Esophagus (tissue), 2 donors: ENCODE measurements around the gene TFIP11. TPM values are rescaled to one million over a fixed set of nuclear protein-coding genes. Genes with fewer than 3 reads are reported as not detected.

Source experiments
- H3K27ac ChIP-seq, 2 donors: one replicate each; pipeline ENCODE4 v1.5.1; 2013; ENCODE audit warnings: low read depth in 2 of 2, mild to moderate bottlenecking in 2 of 2, inconsistent platforms in 1 of 2, low read length in 1 of 2, moderate library complexity in 1 of 2
- H3K27me3 ChIP-seq, 2 donors: one replicate each; pipeline ENCODE4 v1.6.1; 2013; ENCODE audit warnings: low read length in 2 of 2, control low read depth in 1 of 2, mild to moderate bottlenecking in 1 of 2; ENCODE audit not compliant: insufficient read depth in 2 of 2, control insufficient read depth in 1 of 2
- H3K36me3 ChIP-seq, 2 donors: one replicate each; pipeline ENCODE4 v1.6.1; 2013; ENCODE audit warnings: low read length in 1 of 2; ENCODE audit not compliant: control insufficient read depth in 2 of 2, insufficient read depth in 2 of 2
- H3K4me1 ChIP-seq, 2 donors: one replicate each; pipeline ENCODE4 v1.6.1; 2013; ENCODE audit warnings: low read length in 1 of 2; ENCODE audit not compliant: control insufficient read depth in 2 of 2, insufficient read depth in 2 of 2
- H3K4me3 ChIP-seq, 2 donors: one replicate each; pipeline ENCODE4 v1.5.1; 2013; ENCODE audit warnings: low read length in 2 of 2, mild to moderate bottlenecking in 2 of 2, low read depth in 1 of 2, moderate library complexity in 1 of 2
- H3K9me3 ChIP-seq, 2 donors: one replicate each; pipeline ENCODE4 v1.6.1; 2013; ENCODE audit warnings: mild to moderate bottlenecking in 2 of 2, low read depth in 1 of 2, low read length in 1 of 2, moderate library complexity in 1 of 2; ENCODE audit not compliant: control insufficient read depth in 2 of 2, insufficient read depth in 1 of 2
- WGBS, 2 donors: extraction: QIAGEN DNeasy Blood & Tissue Kit; methylation state at CpG; one replicate each; pipeline ENCODE4 v1.1.7; 2013; 5-methylcytosine and 5-hydroxymethylcytosine counted together
- polyA plus RNA-seq, 2 donors: library from polyadenylated mRNA; stranded (reverse); fragments of 200-250 nt; gene quantifications; one replicate each; pipeline ENCODE4 v1.2.3, GENCODE V29; 2013
- donor health status: healthy with polysubstance abuse.
- donor health status: Bipolar disorder and iron deficiency.

Gene TFIP11
- polyA plus RNA-seq, 2 donors: 19.7 to 21.5 TPM

DNA sequence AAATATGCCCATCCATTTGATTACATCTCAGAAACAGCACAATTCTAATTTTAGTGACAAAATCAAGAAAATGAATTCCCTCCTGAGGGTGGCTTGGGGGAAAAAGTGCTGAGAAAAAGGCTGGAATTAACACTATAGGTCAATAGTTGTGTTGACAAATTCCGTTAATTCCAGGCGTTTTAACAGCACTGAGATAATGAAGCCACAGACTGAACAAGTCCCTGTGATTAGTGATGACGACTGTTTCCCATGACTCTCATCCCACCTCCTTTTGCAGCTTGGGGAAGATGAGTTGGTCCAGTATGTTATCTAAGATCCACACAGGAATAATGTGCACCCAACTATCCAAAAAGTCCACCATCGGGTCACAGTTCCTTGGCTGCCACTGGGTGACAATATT is 15.8 kb downstream of the TFIP11 start:
- Histone ChIP-seq H3K27me3 (no peaks in the 10 kb centered on the region), H3K36me3 (peaks cover 25 to 39% of the 10 kb centered on the region in 2 donors), H3K9me3 (no peaks in the 10 kb centered on the region), H3K4me3 (no peak overlapping the region), H3K27ac (no peak overlapping the region), H3K4me1 (peaks cover 0 to 3% of the 10 kb centered on the region in 2 donors)
- WGBS, 2 donors: 79 to 84% methylated on average over 4 of the region's 4 CpGs

DNA sequence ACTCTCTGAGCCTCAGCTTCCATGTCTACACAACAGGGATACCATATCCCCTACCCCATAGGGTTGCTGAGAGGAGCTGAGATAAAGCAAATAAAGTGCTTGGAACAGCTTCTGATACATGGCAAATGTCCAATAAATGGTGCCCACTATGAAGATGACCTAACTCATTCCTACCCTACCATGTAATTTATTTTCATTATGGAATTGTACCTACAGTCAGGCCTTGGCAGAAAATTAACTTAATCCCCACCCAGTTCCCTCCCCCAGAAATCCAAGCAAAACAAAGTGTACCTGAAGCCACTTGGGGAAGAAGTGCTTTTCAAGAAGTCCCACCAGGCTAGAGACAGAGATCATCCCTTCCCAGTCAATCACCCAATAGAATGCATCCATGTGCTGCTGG is 17.8 kb downstream of the TFIP11 start:
- Histone ChIP-seq H3K4me1 (peaks cover 0 to 3% of the 10 kb centered on the region in 2 donors), H3K27ac (peak overlapping the region in 1 of 2 donors; percentile 71), H3K36me3 (peaks cover 25 to 43% of the 10 kb centered on the region in 2 donors), H3K4me3 (no peak overlapping the region), H3K27me3 (no peaks in the 10 kb centered on the region), H3K9me3 (no peaks in the 10 kb centered on the region)

DNA sequence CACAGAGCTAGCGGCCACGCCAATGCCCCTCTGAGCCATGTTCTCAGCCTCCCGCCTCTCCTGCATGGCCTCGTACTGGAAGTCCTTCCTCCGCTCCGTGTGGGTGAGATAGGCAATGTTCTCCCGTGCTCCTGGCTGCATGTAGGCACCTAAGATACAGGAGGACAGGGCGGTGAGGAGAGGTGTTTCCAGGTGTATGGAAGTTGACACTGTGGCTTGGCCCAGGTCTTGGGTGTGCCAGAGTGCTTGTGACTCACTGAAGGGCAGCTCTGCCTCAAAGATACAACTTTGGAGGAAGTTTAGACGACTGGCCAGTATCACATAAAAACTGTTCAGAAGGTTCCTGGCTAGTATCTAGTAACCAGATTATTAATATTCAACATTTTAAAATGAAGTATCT is 20.1 kb downstream of the TFIP11 start:
- H3K36me3 ChIP-seq: peaks cover 28 to 41% of the 10 kb centered on the region in 2 donors

DNA sequence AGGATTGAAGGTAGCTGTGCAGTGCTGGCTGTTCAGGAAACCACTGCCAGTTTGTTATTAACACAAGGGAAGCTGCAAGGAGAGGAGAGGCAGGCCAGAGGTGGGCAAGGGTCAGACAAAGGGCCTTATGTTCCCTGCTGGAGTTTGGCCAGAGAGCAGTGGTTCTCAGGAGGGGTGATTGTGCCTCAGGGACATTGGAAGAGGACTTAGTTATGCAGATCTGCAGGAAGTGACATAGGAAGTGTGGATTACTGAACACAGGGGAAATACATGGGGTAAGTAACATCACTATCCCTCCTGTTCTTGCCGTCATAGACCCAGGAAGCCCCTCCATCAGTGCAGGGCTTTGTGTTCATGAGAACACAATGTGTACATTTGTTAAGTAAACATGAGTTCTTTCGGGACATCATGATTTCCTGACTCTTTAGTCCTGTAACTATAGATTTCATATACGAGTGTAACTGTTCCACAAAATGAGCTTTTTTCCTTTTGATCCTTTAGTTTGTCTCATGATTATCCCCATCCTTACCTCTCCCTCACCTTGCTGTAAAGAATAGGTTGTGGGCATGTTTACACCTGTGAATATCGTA is 22.7 kb downstream of the TFIP11 start:
- Histone ChIP-seq H3K9me3 (no peaks in the 10 kb centered on the region), H3K36me3 (peaks cover 12 to 24% of the 10 kb centered on the region in 2 donors), H3K27me3 (no peaks in the 10 kb centered on the region), H3K4me3 (no peak overlapping the region), H3K4me1 (peaks cover 0 to 3% of the 10 kb centered on the region in 2 donors), H3K27ac (no peak overlapping the region)
- 71 to 77% methylated on average over 4 of the region's 4 CpGs for WGBS, 2 donors

More for the DNA sequence above, 20.1 kb downstream of the TFIP11 start:
- 84 to 85% methylated on average over 9 of the region's 9 CpGs for WGBS, 2 donors
- peak overlapping the region; percentile 79 to 83 for H3K27ac ChIP-seq
- H3K9me3 ChIP-seq: no peaks in the 10 kb centered on the region
- no peaks in the 10 kb centered on the region for H3K27me3 ChIP-seq
- no peak overlapping the region for H3K4me3 ChIP-seq
- H3K4me1 ChIP-seq: peaks cover 0 to 3% of the 10 kb centered on the region in 2 donors

DNA sequence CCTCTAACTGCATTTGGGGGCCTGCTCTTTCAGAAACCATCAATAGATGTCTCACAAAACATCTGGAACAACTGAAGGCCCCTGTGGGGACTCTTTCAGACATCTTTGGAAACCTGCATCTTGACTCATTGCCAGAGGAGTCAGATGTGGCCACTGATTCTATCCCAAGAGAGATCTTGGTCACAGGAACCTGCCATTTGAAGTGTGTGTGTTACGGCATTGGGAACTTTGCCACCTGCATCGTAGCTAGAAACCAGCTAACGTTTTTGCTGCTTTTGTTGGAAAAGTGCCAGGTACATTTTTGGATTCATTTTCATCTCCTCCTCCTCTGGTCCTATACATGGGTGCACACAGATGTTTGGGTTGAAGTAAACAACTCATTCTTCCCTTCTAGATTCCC is 24.3 kb downstream of the TFIP11 start:
- Histone ChIP-seq H3K36me3 (peaks cover 4 to 20% of the 10 kb centered on the region in 2 donors), H3K9me3 (no peaks in the 10 kb centered on the region), H3K4me1 (peaks cover 0 to 5% of the 10 kb centered on the region in 2 donors), H3K4me3 (no peak overlapping the region), H3K27ac (no peak overlapping the region), H3K27me3 (no peaks in the 10 kb centered on the region)
- WGBS, 2 donors: 45 to 50% methylated on average over 3 of the region's 3 CpGs

DNA sequence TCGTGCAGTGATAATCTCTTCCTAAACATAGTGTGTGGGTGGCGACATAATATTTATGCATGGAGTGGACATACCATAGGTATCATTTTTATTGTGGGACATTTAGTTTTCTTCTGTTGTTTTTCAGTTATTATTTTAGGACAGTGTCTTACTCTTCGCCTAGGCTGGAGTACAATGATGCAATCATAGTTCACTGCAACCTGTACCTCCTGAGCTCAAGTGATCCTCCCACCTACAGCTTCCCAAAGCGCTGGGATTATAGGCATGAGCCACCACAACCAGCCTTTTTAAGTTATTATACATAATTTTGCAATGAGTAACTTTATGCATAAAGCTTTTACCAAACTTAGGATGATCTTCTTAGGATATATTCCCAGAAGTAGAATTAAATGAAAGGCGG is 25.9 kb downstream of the TFIP11 start:
- peaks cover 4 to 14% of the 10 kb centered on the region in 2 donors for H3K36me3 ChIP-seq
- no peak overlapping the region for H3K27ac ChIP-seq
- no peak overlapping the region for H3K4me3 ChIP-seq
- H3K27me3 ChIP-seq: no peaks in the 10 kb centered on the region
- peaks cover 0 to 5% of the 10 kb centered on the region in 2 donors for H3K4me1 ChIP-seq
- 86 to 88% methylated on average over 5 of the region's 5 CpGs for WGBS, 2 donors
- no peaks in the 10 kb centered on the region for H3K9me3 ChIP-seq

DNA sequence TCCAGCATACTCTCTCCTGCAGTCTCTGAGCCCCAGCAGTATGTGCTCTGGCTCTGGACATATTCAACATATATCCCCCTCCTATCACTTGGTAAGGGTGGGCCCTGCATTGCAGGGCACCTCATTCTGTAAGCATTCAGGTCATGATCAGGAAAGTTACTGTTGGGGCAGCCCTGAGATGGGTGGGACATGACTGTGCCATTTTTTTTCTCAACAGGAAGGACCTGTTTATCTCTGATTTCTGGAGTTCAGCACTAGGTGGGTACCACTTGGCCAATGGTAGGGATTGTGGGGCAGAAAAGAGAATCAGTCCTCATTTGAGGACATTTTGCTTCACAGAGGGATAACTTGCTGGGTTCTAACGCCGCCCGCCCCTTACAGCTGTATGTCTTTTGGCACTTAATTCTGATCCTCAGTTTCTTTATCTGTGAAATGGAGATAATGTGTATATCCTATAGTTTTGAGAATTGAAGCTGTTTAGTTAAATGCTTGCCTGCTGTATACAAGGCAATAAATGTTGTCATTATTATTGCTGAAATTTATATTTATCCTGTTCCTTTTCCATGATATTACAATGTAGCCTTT is 26.4 kb downstream of the TFIP11 start:
- Histone ChIP-seq H3K27me3 (no peaks in the 10 kb centered on the region), H3K9me3 (no peaks in the 10 kb centered on the region), H3K4me1 (peaks cover 0 to 5% of the 10 kb centered on the region in 2 donors), H3K27ac (no peak overlapping the region), H3K4me3 (no peak overlapping the region), H3K36me3 (peaks cover 4 to 14% of the 10 kb centered on the region in 2 donors)
- WGBS, 2 donors: 61 to 70% methylated on average over 3 of the region's 3 CpGs

DNA sequence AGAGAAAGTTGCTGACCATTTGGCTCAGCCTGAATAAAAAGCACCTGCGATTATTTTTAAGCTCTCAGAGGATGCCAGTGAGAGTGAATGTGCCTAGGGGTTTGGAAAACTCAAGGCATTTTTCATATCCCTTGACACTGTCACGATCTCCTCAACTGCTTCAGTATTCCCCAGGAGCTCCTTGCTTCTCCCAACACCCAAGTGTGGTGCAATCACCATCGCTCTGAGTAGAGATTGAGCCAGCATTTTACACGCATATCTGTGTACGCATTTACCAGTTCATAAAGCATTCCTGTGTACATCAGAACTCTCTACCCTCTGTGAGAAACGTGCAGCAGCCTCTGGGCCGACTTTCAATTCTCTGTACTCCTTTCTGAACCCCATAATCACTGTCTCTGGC is 27.3 kb downstream of the TFIP11 start:
- peaks cover 0 to 11% of the 10 kb centered on the region in 2 donors for H3K4me1 ChIP-seq
- H3K4me3 ChIP-seq: no peak overlapping the region
- 51% methylated on average over 7 of the region's 7 CpGs for WGBS, 2 donors
- no peaks in the 10 kb centered on the region for H3K27me3 ChIP-seq
- no peaks in the 10 kb centered on the region for H3K9me3 ChIP-seq
- peaks cover 4 to 13% of the 10 kb centered on the region in 2 donors for H3K36me3 ChIP-seq
- no peak overlapping the region for H3K27ac ChIP-seq

DNA sequence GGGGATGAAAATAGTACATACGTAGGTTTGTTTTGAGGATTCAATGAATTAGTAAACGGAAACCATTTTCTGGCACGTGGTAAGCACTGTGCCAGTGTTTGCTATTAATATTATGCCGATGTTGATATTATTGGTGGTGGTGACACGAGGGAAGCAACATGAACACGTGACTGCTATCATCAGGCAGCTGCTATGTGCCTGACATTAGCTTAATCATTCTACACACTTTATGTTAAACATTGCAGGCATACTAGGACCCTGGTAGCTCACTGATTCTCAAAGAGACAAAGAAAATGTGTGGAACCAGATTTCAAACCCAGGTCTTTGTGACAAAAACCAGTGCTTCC is 27.9 kb downstream of the TFIP11 start:
- 5 to 6% methylated on average over 6 of the region's 6 CpGs for WGBS, 2 donors
- H3K27me3 ChIP-seq: no peaks in the 10 kb centered on the region
- H3K4me3 ChIP-seq: peak overlapping the region; percentile 72 to 84
- H3K9me3 ChIP-seq: no peaks in the 10 kb centered on the region
- H3K27ac ChIP-seq: peak overlapping the region; percentile 26 to 87
- peaks cover 4 to 7% of the 10 kb centered on the region in 2 donors for H3K36me3 ChIP-seq
- peaks cover 0 to 11% of the 10 kb centered on the region in 2 donors for H3K4me1 ChIP-seq
